H9 (cell line): ENCODE results near the gene DENND10. TPM values are rescaled to one million over a fixed set of nuclear protein-coding genes. Genes with fewer than 3 reads are reported as not detected.

ENCODE experiments used
- DNase-seq: peaks from one replicate; pipeline ENCODE4 v3.0.0-alpha.2; 2017
- H2AFZ ChIP-seq: one replicate; pipeline ENCODE4 v1.6.1; 2013; ENCODE audit warnings: mild to moderate bottlenecking, low read length, control low read depth, moderate library complexity
- H2AK5ac ChIP-seq: 2 replicates; pipeline ENCODE4 v1.6.1; 2013; ENCODE audit warnings: low read length, control low read depth, mixed read lengths; ENCODE audit not compliant: insufficient read length
- H2BK120ac ChIP-seq: one replicate; pipeline ENCODE4 v1.6.1; 2013; ENCODE audit warnings: low read depth, mild to moderate bottlenecking, low read length, control low read depth, inconsistent platforms; ENCODE audit not compliant: poor library complexity, severe bottlenecking
- H2BK12ac ChIP-seq: 2 replicates; pipeline ENCODE4 v1.6.1; 2013; ENCODE audit warnings: low read length, control low read depth, mixed read lengths, low read depth; ENCODE audit not compliant: insufficient read length
- H2BK15ac ChIP-seq: 2 replicates; pipeline ENCODE4 v1.6.1; 2013; ENCODE audit warnings: low read depth, low read length, control low read depth
- H2BK20ac ChIP-seq: one replicate; pipeline ENCODE4 v1.6.1; 2013; ENCODE audit warnings: low read depth, mild to moderate bottlenecking, low read length, control low read depth, inconsistent platforms; ENCODE audit not compliant: poor library complexity, severe bottlenecking
- H2BK5ac ChIP-seq: 2 replicates; pipeline ENCODE4 v1.6.1; 2013; ENCODE audit warnings: low read length, control low read depth, mixed read lengths; ENCODE audit not compliant: insufficient read length
- H3K14ac ChIP-seq: 2 replicates; pipeline ENCODE4 v1.6.1; 2013; ENCODE audit warnings: low read length, control low read depth; ENCODE audit not compliant: insufficient read depth
- H3K18ac ChIP-seq: 2 replicates; pipeline ENCODE4 v1.6.1; 2013; ENCODE audit warnings: low read depth, mild to moderate bottlenecking, mixed read lengths, low read length, control low read depth; ENCODE audit not compliant: insufficient read length
- H3K23ac ChIP-seq: 2 replicates; pipeline ENCODE4 v1.6.1; 2013; ENCODE audit warnings: low read length, control low read depth, mixed read lengths, low read depth; ENCODE audit not compliant: insufficient read length
- H3K23me2 ChIP-seq: 2 replicates; pipeline ENCODE4 v1.6.1; 2013; ENCODE audit warnings: low read depth, mild to moderate bottlenecking, mixed read lengths, low read length, control low read depth; ENCODE audit not compliant: insufficient read length, poor library complexity, severe bottlenecking
- H3K27ac ChIP-seq: 2 replicates; pipeline ENCODE4 v1.5.1; 2013; ENCODE audit warnings: low read length, control low read depth, mixed read lengths, low read depth; ENCODE audit not compliant: insufficient read length
- H3K27me3 ChIP-seq: 2 replicates; pipeline ENCODE4 v1.6.1; 2013; ENCODE audit warnings: low read length, control low read depth, inconsistent platforms; ENCODE audit not compliant: insufficient read depth
- H3K4ac ChIP-seq: 2 replicates; pipeline ENCODE4 v1.6.1; 2013; ENCODE audit warnings: low read depth, mild to moderate bottlenecking, control low read depth, inconsistent platforms, low read length, moderate library complexity
- H3K4me1 ChIP-seq: 2 replicates; pipeline ENCODE4 v1.6.1; 2013; ENCODE audit warnings: low read length, control low read depth, inconsistent platforms; ENCODE audit not compliant: insufficient read depth
- H3K4me2 ChIP-seq: 2 replicates; pipeline ENCODE4 v1.6.1; 2013; ENCODE audit warnings: low read length, control low read depth, mixed read lengths; ENCODE audit not compliant: insufficient read length, insufficient read depth
- H3K56ac ChIP-seq: 2 replicates; pipeline ENCODE4 v1.6.1; 2013; ENCODE audit warnings: low read depth, mild to moderate bottlenecking, mixed read lengths, low read length, control low read depth; ENCODE audit not compliant: insufficient read length
- H3K79me1 ChIP-seq: 2 replicates; pipeline ENCODE4 v1.6.1; 2013; ENCODE audit warnings: low read depth, mild to moderate bottlenecking, moderate library complexity, low read length, control low read depth, inconsistent platforms; ENCODE audit not compliant: insufficient read depth, poor library complexity, severe bottlenecking
- H3K79me2 ChIP-seq: 2 replicates; pipeline ENCODE4 v1.6.1; 2013; ENCODE audit warnings: low read length, control low read depth, inconsistent platforms; ENCODE audit not compliant: insufficient read depth
- H3K9ac ChIP-seq: 2 replicates; pipeline ENCODE4 v1.6.1; 2013; ENCODE audit warnings: low read length, control low read depth, mixed read lengths; ENCODE audit not compliant: insufficient read length; ENCODE audit errors: extremely low read depth
- H3K9me3 ChIP-seq: one replicate; pipeline ENCODE4 v1.6.1; 2013; ENCODE audit warnings: low read depth, low read length, inconsistent platforms; ENCODE audit not compliant: control insufficient read depth
- H3T11ph ChIP-seq: one replicate; pipeline ENCODE4 v1.6.1; 2013; ENCODE audit warnings: mild to moderate bottlenecking, low read length, control low read depth, inconsistent platforms
- H4K20me1 ChIP-seq: one replicate; pipeline ENCODE4 v1.6.1; 2013; ENCODE audit not compliant: control insufficient read depth, insufficient read length, insufficient read depth
- H4K5ac ChIP-seq: 2 replicates; pipeline ENCODE4 v1.6.1; 2013; ENCODE audit warnings: low read depth, mild to moderate bottlenecking, mixed read lengths, low read length, control low read depth; ENCODE audit not compliant: insufficient read length
- H4K8ac ChIP-seq: replicated peaks from 2 replicates; pipeline ENCODE4 v1.6.1; 2013; ENCODE audit warnings: low read length, control low read depth, mixed read lengths, low read depth; ENCODE audit not compliant: insufficient read length
- H4K91ac ChIP-seq: 2 replicates; pipeline ENCODE4 v1.6.1; 2013; ENCODE audit warnings: low read depth, mild to moderate bottlenecking, moderate library complexity, mixed read lengths, low read length, control low read depth; ENCODE audit not compliant: insufficient read length
- H3K27ac Mint-ChIP-seq, 3 experiments: 2 replicates in 2 of 3; 3 replicates in 1 of 3; pipeline ENCODE4 v1.8.0; 2020 to 2021; ENCODE audit warnings: mixed read lengths in 3 of 3, mild to moderate bottlenecking in 1 of 3, moderate library complexity in 1 of 3
- H3K27me3 Mint-ChIP-seq: 2 replicates; pipeline ENCODE4 v1.8.0; 2021; ENCODE audit warnings: low read depth, mild to moderate bottlenecking, moderate library complexity, mixed read lengths
- H3K36me3 Mint-ChIP-seq, 3 experiments: 2 replicates in 2 of 3; 3 replicates in 1 of 3; pipeline ENCODE4 v1.8.0; 2020 to 2021; ENCODE audit warnings: low read depth in 3 of 3, mixed read lengths in 3 of 3; ENCODE audit not compliant: insufficient read depth in 1 of 3
- H3K4me1 Mint-ChIP-seq, 2 experiments: 2 replicates each; pipeline ENCODE4 v1.8.0; 2020; ENCODE audit warnings: mixed read lengths in 2 of 2
- H3K4me3 Mint-ChIP-seq, 2 experiments: 2 replicates in 1 of 2; 3 replicates in 1 of 2; pipeline ENCODE4 v1.8.0; 2020 to 2021; ENCODE audit warnings: mild to moderate bottlenecking in 2 of 2, mixed read lengths in 2 of 2, moderate library complexity in 1 of 2
- H3K9me3 Mint-ChIP-seq, 2 experiments: 2 replicates in 1 of 2; 3 replicates in 1 of 2; pipeline ENCODE4 v1.8.0; 2020; ENCODE audit warnings: mild to moderate bottlenecking in 2 of 2, mixed read lengths in 2 of 2, moderate library complexity in 1 of 2
- CTCF ChIP-seq: fragments of 200-600 bp; sonication (generic); conservative IDR thresholded peaks from 3 replicates; pipeline ENCODE4 v1.8.0; 2021; ENCODE audit warnings: antibody characterized with exemption, mild to moderate bottlenecking
- WGBS: extraction: QIAGEN DNeasy Blood & Tissue Kit; methylation state at CpG from one replicate; pipeline ENCODE4 v1.1.7; 2013; ENCODE audit warnings: missing lambda C conversion rate, low lambda C conversion rate, mixed read lengths; ENCODE audit not compliant: insufficient read length; ENCODE audit errors: extremely low coverage; 5-methylcytosine and 5-hydroxymethylcytosine counted together
- total RNA-seq: library from RNA; stranded (reverse); gene quantifications from 2 replicates; pipeline ENCODE4 v1.2.1, GENCODE V29; 2021

DENND10 gene
- total RNA-seq, 1 experiment from 2014 or later, result 63.2 TPM

DNA sequence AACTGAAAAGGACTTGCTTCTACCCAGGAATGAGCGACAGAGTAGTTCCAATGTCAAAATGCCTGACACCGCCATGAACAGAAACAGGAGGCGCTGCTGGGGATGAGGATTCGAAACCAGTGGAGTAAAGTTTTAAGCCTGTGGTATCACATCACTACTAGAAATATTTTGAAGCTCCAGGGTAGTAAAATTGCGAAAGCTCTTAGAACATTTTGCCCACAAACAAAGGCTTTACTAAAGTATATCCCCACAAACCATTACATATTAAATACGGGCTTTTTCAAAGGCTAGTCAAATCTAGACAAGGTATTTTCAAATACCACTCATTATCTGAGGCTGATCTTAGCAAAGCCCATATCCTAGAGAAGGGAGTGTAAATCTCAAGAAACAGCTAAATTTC is 72.3 kb downstream of the DENND10 start:
- Histone ChIP-seq H3K56ac (no peak overlapping the region), H2BK20ac (no peak overlapping the region), H3K14ac (no peak overlapping the region), H3K9me3 (no peaks in the 10 kb centered on the region), H3T11ph (no peak overlapping the region), H3K27ac (no peak overlapping the region), H2BK12ac (no peak overlapping the region), H3K23me2 (peaks cover 2% of the 10 kb centered on the region), H2BK15ac (no peak overlapping the region), H2BK120ac (no peak overlapping the region), H4K5ac (no peak overlapping the region), H3K4me1 (no peaks in the 10 kb centered on the region; the same call in 1 of the 2 replicates), H4K91ac (no peak overlapping the region), H2AK5ac (no peak overlapping the region), H3K4ac (no peak overlapping the region), H3K4me2 (no peak overlapping the region), H4K8ac (no peak overlapping the region), H4K20me1 (no peaks in the 10 kb centered on the region), H3K18ac (no peak overlapping the region), H2BK5ac (no peak overlapping the region), H3K27me3 (no peaks in the 10 kb centered on the region), H3K9ac (no peak overlapping the region), H3K79me2 (peaks cover 12% of the 10 kb centered on the region; the same call in 1 of the 2 replicates), H2AFZ (no peak overlapping the region), H3K79me1 (peaks cover 4% of the 10 kb centered on the region), H3K23ac (no peak overlapping the region)
- no peak for DNase-seq
- Mint-ChIP-seq H3K36me3 (peaks cover 28 to 51% (median 50%) of the 10 kb centered on the region in 3 experiments; a peak in 6 of 7 replicates), H3K4me1 (peaks cover 9 to 13% of the 10 kb centered on the region in 2 experiments; a peak in 3 of 4 replicates), H3K9me3 (peaks cover 0 to 2% of the 10 kb centered on the region in 2 experiments; a peak in 1 of 5 replicates), H3K27me3 (no peaks in the 10 kb centered on the region), H3K27ac (peak overlapping the region in 1 of 3 experiments; percentile 74; a peak in 2 of 7 replicates), H3K4me3 (peak overlapping the region; percentile 17 to 85; a peak in 2 of 5 replicates)
- no CpG with 5 or more reads among the region's 6 CpGs for WGBS
- TF ChIP-seq CTCF, result no peak
